OCI-M2 (cell line): ENCODE measurements around the gene MMP25.

Experiments
- DNase-seq: peaks from one replicate; lab custom pipeline; 2025; ENCODE audit not compliant: unreplicated experiment; lab: John Stamatoyannopoulos, UW

MMP25 gene, protein sequence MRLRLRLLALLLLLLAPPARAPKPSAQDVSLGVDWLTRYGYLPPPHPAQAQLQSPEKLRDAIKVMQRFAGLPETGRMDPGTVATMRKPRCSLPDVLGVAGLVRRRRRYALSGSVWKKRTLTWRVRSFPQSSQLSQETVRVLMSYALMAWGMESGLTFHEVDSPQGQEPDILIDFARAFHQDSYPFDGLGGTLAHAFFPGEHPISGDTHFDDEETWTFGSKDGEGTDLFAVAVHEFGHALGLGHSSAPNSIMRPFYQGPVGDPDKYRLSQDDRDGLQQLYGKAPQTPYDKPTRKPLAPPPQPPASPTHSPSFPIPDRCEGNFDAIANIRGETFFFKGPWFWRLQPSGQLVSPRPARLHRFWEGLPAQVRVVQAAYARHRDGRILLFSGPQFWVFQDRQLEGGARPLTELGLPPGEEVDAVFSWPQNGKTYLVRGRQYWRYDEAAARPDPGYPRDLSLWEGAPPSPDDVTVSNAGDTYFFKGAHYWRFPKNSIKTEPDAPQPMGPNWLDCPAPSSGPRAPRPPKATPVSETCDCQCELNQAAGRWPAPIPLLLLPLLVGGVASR

DNA sequence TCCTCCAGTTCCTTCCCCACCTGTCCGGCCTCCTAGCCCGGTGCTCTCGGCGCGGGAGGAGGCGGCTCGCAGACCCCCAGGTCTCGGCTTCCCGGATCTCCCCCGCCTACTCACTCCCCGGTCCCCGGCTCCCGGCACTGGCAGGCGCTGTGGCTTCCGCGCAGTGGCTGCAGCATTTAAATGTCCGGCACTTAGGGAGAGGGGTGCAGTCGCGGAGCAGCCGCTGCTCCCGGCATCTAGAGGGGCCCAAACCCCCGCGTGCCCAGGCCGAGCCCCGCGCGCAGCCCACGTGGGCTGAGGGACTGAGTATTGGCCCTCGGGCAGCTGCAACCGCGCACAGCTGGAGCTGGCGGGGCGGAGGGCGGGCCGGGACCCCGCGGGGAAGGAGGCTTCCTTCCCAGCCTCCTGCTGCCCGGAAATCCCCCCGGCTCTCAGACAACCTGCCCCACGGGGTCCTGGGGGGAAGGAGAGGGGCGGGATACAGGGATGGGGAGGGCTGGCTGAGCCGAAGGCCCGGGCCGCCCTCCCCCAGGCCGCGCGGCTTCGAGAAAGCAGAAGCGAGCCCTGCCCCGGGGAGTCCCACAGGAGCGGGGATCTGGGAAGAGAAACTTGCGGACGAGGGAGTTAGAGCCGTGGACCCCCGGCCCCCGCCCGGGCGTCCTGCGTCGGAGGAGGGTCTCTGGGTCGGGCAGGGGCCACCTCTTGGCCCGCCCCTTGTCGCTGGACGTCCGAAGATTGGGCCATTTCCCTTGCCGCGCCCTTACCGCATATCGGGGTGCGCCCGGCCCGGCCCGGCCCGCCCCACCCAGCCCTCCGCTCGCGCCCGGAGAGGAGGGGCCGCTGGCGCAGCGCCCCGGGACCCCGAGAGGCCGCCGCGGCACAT, at the start of gene MMP25:
MMP25 (plus strand) TSS at position 804 of the 883 bp plus-strand sequence. CDS start 357 bp downstream, outside the sequence.
- no peak for DNase-seq

DNA sequence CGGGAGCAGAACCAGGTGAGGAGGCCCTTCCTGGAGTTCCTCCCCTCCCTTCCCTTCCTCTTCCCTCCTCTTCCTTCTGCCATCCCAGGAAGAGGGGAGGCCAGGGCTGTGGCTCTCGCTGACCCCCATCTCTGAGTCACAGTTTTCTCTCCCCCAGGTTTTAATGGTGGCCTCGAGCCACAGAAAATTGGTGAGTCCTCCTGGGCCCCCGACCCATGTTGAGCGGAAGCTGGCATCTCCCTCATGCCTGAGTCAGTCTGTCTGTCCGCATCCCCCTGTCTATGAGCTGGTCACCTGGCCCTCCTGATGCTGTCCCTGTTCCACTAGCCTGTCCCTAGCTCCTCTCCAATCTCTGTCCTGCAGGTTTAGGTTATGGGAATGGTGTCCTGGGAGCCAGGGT, 46.4 kb upstream of the MMP25 start:
- no peak for DNase-seq

DNA sequence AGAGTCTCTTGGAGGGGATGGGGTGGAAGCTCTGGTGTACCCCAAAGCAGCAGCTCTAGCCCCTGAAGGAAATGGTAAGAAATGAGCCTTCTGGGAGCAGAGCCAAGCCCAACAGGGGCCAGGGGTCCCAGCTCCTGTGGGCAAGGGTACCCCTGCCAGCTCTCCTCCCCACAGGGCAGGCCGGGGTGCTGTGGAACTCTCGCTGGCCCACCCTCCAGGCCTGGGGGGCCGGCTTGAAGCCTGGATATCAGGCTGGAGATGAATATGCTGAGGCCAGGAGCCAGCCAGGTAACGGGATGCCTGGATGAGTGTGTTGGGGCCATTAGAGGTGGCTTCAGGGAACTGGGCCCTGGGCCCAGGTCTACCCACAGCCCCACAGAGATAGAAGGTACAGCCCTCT, 45.8 kb upstream of the MMP25 start:
- no peak for DNase-seq

DNA sequence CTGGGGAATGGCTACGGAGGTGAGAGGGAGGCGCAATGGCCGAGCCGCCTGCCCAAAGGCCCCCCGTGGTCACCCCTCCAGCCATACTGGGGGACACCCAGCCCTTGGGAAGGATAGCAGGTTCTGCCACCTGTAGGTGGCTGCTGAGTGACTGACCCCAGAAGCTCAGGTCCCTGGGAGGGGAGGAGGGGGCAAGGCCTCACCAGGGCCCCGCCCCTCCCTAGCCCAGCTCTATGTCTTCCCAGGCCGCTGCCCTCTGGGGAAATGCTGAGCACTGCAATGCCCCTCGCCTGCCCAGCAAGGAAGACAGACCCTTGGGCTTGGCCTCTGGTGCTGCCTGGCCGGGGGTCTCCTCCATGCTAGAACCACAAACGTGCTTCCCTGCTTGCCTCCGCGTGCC, 45.0 kb upstream of the MMP25 start:
- no peak for DNase-seq

DNA sequence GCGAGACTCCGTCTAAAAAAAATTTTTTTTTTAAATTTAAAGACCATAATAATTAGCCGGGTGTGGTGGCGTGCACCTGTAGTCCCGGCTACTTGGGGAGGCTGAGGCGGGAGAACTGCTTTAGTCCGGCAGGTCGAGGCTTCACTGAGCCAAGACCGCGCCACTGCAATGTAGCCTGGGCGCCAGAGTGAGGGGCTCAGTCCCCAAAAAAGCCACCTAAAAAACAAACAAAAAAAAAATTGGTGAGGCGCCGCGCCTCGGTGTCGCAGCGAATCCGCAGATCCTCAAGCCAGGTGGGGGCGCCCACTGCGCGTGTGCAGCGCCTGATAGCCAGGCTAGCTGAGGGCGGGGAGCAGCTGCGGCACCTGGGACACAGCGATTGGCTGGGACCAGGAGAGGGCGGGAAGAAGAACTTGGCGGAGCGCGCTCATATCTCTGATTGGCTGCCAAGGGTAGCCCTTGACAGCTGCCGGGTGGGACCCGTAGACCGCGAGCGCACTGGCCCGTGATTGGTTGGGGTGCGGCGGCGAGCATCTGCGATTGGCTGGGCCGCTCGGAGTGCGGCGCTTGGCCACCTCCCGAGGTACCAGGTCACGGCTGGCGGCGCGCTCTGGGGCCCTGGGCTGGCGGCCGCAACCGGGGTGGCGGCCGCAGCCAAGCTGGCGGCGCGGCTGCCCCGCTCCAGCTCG, 42.6 kb upstream of the MMP25 start:
- peak; percentile 81 for DNase-seq

DNA sequence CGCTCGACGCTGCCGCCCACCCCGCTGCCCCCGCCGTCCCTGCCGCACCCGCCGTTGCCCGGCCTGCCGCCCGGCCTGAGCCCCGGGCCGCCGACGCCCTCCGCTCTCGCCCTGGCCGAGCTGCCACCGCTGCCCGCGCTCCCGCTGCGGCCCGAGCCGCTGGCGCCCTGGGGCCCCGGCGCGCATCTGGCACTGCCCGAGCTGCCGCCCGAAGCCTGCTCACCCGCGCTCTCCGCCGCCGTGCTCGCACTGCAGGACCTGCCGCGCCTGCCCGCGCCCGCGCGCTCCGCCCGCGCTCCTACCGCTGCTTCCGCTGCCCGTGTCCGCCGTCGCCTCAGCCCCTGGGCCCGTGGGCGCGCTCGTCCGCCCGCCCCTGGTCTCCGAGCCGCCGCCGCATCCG, 42.0 kb upstream of the MMP25 start:
- DNase-seq, result no peak

DNA sequence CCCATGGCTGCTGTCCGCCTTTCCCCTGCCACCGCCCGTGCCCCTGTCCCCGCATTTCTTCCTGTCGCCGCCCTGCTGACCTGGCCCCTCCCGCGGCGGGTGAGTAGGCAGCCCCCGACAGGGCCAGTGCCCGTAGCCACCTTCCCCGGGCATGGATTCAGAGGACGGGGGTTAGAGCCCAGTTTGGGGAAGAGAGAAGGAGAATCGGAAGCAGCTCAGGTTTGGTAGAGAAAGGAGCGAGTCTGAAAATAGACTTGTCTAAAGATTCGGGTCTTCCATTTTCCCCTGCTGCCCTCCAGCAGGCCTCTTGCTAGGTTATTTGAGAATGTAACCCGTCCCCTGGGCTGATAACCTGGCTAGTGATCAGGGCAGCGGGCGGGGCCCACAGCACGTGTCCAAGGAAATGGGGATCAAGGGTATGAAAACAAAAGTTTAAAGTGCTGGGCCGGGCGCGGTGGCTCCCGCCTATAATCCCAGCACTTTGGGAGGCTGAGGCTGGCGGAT, 41.5 kb upstream of the MMP25 start:
- DNase-seq, result no peak

DNA sequence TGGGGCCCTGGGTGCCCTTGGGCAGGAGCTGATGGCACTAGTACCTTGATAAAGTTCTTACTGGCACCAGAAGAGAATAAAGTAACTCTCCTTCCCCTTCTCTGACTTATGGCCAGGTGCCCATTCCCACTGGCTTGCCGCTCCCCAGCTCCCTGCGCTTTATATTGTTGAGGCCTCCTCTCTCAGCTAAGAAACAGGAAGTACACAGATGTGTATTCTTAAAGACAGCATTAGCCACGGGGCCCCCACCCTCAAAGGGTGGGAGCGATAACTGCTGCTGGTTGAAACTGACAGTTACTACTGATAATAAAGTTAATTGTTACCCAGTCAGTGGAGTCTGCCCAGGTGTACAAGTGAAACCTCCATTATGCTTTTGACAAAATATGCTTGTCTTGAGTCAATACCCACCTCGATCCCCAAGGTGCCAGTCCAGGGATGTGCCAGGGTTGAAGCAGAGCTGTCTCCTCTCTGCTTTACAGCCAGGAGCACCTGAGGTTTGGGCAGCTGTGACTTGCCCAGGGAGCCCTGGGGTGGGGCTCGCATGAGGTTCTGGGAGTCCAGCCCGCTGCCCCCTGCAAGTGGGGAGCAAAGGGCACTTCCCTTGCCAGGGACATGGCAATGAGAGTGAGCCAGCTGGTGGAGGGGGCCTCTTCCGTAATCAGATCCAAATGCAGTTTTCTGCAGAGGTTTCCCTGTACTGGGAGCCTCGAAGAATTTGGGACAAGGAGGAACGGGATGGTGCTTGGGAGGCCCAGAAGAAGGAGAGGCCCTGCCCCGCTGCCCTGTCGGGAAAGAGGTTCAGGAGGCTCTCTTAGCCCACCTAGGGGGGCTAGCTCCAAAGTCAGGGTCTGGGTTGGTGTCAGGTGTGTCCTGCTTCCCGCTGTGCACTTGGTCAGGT, 39.1 kb upstream of the MMP25 start:
- no peak for DNase-seq

DNA sequence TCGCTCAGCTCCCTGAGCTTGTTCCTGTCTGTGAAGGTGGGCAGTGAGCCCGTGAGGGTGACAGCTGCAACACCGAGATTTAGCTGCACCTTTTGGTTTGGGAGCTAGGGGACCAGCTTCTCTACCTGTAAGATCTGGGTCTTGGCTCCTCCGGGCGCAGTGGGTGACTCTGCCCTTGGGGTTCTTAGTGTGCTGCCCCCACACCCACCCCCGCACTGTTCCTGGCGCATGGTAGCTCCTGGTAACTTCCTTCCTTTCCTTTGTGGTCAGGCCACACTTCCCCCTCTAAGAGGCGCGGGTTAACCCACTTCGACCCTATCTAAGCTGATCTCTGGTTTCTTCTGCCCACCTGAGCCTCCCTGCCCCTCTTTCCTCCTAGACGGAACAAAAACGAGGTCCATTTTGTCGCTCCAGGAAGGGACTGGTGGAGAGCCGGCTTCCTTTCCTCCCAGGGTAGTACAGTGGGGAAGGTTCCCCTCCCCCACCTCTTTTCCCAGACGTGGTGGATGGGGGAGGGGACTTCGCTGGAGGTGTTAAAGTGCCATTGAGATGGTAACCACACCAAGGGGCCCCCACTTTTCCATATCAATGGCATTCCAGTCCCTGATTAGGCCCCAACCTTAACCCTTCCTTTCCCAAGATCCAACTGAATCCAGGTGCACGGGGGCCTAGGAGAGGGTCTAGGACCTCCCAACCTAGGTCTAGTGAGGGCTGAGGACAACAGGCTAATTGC, 38.2 kb upstream of the MMP25 start:
- no peak for DNase-seq

DNA sequence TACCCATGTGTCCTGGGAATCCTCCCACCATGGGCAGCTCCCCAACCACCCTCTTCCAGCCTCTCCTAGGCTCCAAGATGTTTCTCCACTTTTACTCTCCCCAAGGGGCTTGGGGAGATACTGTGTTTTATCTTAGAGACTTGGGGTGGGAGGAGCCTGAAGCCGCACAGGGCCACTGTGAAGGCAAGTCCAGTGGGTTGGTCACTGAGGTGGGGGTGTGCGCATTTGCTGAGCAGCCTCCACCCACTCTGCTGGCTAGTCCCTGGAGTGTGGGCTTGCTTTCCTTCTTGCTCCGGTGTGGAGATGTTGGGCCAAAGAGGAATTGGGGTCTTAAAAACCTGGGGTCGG, 37.7 kb upstream of the MMP25 start:
- DNase-seq, result no peak

DNA sequence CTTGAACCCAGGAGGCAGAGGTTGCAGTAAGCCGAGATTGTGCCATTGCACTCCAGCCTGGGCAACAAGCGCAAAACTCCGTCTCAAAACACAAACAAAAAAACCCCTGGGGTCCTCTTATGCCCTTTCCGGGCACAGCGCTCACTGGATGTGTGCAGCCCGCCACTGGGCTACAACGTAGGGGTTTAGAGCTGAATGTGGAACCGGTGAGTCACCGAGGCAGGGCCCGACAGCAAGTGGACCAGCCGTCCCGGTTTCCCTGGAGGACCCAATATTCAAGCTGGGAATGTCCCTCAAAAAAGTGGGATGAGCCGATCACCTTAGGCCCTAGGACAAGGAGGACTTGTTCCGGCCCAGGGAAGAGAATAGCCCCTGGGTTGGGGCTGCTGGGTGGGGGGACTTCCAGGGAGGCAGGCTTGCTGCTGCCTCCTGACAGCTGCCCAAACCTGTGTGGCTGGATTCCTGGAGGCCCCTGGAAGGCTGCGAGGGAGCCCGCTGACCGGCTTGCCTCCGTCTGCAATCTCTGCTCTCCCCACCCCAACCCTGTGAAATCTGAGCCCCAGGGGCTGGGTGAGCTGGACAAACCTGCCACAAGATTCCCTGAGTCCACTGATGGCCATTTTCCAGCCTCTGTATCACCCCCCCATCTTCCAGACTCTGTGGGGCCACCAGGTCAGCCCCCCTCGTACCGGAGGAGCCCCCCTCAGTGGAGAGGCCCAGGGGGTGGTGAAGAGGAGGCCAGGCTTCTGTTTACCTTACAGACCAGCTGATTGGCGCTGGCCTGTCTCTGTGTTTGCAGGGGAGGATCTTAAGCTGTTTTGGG, 36.6 kb upstream of the MMP25 start:
- DNase-seq, result no peak

DNA sequence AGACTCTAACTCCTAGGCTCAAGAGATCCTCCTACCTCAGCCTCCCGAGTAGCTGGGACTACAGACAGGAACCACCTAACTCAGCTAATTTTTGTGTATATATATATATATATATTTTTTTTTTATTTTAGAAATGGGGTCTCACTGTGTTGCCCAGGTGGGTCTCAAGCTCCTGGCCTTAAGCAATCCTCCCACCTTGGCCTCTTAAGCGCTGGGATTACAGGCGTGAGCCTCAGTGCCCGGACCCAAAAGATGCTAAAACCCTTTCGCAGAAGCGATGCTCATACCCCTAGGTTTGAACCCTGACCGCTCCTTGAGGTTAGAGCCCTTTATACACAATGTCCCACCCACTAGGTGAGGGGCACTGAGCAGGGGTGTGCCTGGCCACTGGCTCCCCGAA, 35.9 kb upstream of the MMP25 start:
- no peak for DNase-seq

DNA sequence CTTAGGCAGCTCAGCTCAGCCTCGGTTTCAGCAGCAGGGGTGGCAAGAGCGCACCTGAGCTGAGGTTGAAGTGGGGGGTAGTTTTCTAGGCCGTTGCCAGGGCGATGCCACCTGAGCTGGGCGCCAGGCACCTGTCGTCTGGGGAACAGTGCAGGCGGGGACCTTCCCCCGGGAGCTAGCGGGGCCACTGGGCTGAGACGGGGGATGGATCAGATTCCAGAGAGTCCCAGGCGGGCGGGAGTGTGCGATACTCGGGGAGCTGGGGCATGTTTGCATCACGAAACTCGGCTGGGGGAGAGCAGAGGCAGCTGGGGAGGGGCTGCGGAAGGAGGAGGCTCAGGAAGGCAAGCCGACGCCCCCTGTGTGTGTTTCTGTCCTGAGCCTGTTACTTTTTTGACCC, 34.1 kb upstream of the MMP25 start:
- DNase-seq, result no peak

DNA sequence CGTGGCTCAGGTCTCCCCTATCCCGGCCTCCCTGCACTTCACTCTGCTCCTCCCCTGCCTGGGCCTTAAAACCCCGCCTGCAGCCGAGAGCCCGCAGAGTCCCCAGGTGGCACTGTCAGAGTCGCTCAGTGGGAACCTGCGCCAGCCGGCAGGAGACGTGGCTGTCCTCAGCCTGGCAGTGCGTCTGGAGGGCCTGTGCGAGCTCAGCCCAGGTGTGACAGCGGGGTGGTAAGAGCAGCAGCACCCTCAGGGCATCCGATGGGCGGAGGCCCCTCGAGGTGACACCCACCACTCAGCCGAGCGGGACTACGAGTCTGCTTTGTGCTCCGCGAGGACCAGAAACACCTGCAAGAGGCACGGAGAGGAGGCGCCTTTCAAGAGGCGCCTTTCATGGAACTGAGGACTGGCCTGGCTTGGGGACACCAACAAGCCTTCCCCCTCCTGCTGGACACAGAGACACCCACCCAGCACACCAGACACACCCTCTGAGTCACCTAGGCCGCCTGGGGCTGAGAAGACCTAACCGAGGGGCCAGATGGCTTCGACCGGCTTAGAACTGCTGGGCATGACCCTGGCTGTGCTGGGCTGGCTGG, 33.4 kb upstream of the MMP25 start, which contains the start of gene CLDN9:
CLDN9 (plus strand) TSS at position 96 of the 593 bp plus-strand sequence; CDS start at position 536, 440 bp downstream.
- no peak for DNase-seq

DNA sequence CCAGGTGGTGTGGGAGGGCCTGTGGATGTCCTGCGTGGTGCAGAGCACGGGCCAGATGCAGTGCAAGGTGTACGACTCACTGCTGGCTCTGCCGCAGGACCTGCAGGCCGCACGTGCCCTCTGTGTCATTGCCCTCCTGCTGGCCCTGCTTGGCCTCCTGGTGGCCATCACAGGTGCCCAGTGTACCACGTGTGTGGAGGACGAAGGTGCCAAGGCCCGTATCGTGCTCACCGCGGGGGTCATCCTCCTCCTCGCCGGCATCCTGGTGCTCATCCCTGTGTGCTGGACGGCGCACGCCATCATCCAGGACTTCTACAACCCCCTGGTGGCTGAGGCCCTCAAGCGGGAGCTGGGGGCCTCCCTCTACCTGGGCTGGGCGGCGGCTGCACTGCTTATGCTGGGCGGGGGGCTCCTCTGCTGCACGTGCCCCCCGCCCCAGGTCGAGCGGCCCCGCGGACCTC, 32.8 kb upstream of the MMP25 start:
- DNase-seq, result no peak

DNA sequence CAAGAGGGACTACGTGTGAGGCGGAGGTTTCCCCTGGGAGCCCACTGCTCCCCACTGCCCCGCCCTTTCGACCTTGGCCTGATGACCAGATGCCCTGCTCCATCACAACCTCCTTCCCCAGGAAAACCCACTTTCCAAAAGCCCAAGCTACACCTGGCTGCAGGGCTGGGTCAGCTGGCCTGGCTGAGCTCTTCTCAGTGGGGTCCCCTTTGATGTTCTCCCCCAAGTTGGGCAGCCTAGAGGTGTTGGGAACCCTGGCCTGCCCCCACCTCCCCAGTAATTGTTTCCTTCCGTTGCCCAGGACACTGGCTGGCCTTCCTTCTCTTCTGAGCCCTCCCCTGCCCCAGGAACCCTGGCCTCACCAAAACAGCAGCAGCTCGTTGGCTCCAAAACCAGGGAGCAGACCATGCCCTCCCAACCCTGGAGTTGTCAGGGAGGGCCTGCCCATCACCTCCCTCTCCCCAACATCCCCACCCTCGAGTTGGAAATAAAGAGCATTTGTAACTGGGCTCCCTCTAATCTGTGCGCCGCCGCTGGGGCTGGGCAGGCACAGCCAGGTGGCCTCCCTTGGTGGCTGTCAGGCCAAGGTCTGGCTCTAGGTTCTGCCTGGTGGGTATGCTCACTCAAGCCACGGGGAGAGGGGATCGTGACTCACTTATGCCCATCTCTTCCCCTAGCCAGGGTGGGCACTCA, 32.2 kb upstream of the MMP25 start:
- no peak for DNase-seq

DNA sequence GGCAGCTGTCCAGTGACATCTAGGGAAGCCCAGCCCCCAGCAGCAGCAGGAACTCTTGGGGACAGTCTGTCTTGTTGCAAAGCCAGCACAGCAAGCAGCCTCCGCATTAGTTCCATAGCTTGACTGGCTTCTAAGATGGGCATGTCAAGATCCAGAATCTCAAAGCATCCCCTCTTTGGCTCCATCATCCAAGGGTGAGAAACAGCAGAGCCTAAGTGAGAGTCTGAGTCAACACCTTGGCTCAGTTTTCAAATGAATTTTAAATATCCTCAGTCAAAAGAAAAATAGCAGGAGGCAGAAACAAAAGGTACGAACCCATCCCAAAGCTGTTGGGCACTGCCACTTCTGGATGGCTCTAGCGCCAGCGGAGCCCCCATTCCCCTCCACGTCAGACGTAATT, 31.4 kb upstream of the MMP25 start:
- DNase-seq, result no peak
